Measurements from ENCODE around the gene GATC. TPM values are rescaled to one million over a fixed set of nuclear protein-coding genes. Genes with fewer than 3 reads are reported as not detected.

Gene GATC
- total and polyA plus RNA-seq, 10 of the 15 experiments (the other 5 are each of a cell fraction or from before 2014, with no cell fraction given), result 5.1 to 40.3 (median 22.9) TPM

- DNase-seq (ENCODE audit: low read depth, low spot score), result no peak
- ChIA-PET POLR2A (interaction anchor here (0.6 kb wide), 1 partner anchor 123 kb away, joined by 3 read pairs; the partner anchor contains the start of gene RNU4-2), RAD21 (ENCODE audit: unreplicated experiment) (no interaction called here), CTCF (no interaction called here), SMC1A (ENCODE audit: uncharacterized antibody, unreplicated experiment) (no interaction called here)
- Histone ChIP-seq H3K79me2 (ENCODE audit: control insufficient read depth, insufficient read depth, low read length) (no peaks in the 10 kb centered on the region), H3K4me2 (ENCODE audit: control insufficient read depth, insufficient read depth) (no peak overlapping the region), H3K4me1 (ENCODE audit: control insufficient read depth, insufficient read depth, low read length) (no peaks in the 10 kb centered on the region), H2AFZ (ENCODE audit: control insufficient read depth, low read depth, low read length) (no peak overlapping the region), H3K27ac (ENCODE audit: control insufficient read depth, insufficient read depth) (no peak overlapping the region), H3K9ac (ENCODE audit: control insufficient read depth, insufficient read depth, low read length) (no peak overlapping the region), H3K36me3 (ENCODE audit: control insufficient read depth in 2 of 2, insufficient read depth in 2 of 2, low read length in 1 of 2) (no peaks in the 10 kb centered on the region), H3K27me3 (replicated peaks in 1 of 2; ENCODE audit: control insufficient read depth in 2 of 2, insufficient read depth in 2 of 2, low read length in 1 of 2) (no peaks in the 10 kb centered on the region), H3K9me3 (replicated peaks; ENCODE audit: control insufficient read depth, insufficient read depth, low read length) (no peaks in the 10 kb centered on the region), H4K20me1 (ENCODE audit: control insufficient read depth, insufficient read depth) (no peaks in the 10 kb centered on the region), H3K4me3 (no peak overlapping the region)
- in situ Hi-C loops (cut with MboI) (no loop called here), intact Hi-C loops (cut with micrococcal nuclease; ENCODE audit: unreplicated experiment) (no loop called here)
- WGBS (ENCODE audit: insufficient coverage, insufficient replicate concordance, low lambda C conversion rate, missing lambda C conversion rate), result 60% methylated on average over 13 of the region's 13 CpGs
- TF ChIP-seq HDGF (IDR thresholded peaks at IDR 0.05) (no peak), SREBF2 (IDR thresholded peaks at IDR 0.05; ENCODE audit: low read length) (no peak), ATF3 (IDR thresholded peaks at IDR 0.05; ENCODE audit: borderline replicate concordance, extremely low read depth, low read depth, low read length) (no peak), JUND (IDR thresholded peaks at IDR 0.05; ENCODE audit: low read depth, low read length) (no peak), KAT2A (conservative IDR thresholded peaks at IDR 0.05; ENCODE audit: control insufficient read depth, low read depth, low read length) (no peak), MYB (IDR thresholded peaks at IDR 0.05; ENCODE audit: borderline replicate concordance, low read depth, low read length) (no peak), CTCF (IDR thresholded peaks at IDR 0.05 in 2 of 3, conservative IDR thresholded peaks at IDR 0.05 in 1 of 3; ENCODE audit: control insufficient read depth in 2 of 3, extremely low read depth in 1 of 3, insufficient read depth in 1 of 3, low read depth in 3 of 3, low read length in 3 of 3) (no peak)
- no peak for FAIRE-seq
- no TSS peak for BruUV-seq (replicated peaks)
- no peak for ATAC-seq
Observed at GRCh38 chr12:120413901-120414695, 32.1 kb upstream of the GATC start.

Measured in GM12878 (cell line).